ENCODE results near the gene ARFGAP2. TPM values are rescaled to one million over a fixed set of nuclear protein-coding genes. Genes with fewer than 3 reads are reported as not detected.

Gene ARFGAP2
- total and polyA plus RNA-seq, 9 of the 15 experiments (the other 6 are each of a cell fraction or from before 2014, with no cell fraction given), result 29.1 to 140 (median 90.1) TPM

- Histone ChIP-seq H2AFZ (ENCODE audit: low read depth, low read length) (no peak overlapping the region), H3K4me1 (replicated peaks in 1 of 2; ENCODE audit: control insufficient read depth in 2 of 2, insufficient read depth in 2 of 2, low read length in 2 of 2) (peaks cover 0 to 17% of the 10 kb centered on the region in 2 experiments; a peak in 2 of 5 replicates), H3K4me2 (ENCODE audit: insufficient read depth, low read length) (no peak overlapping the region), H4K20me1 (replicated peaks; ENCODE audit: control insufficient read depth, insufficient read depth, low read length) (peaks cover 31% of the 10 kb centered on the region; the same call in 1 of the 2 replicates), H3K27me3 (ENCODE audit: control insufficient read depth in 2 of 2, insufficient read depth in 2 of 2, low read length in 2 of 2) (no peaks in the 10 kb centered on the region), H3K27ac (ENCODE audit: extremely low read depth, low read depth, low read length) (no peak overlapping the region), H3K4me3 (no peak overlapping the region), H3K9ac (ENCODE audit: insufficient read depth in 1 of 2, low read depth in 2 of 2, low read length in 2 of 2) (no peak overlapping the region), H3K9me3 (replicated peaks; ENCODE audit: control insufficient read depth, insufficient read depth, low read depth, low read length) (no peaks in the 10 kb centered on the region), H3K9me1 (ENCODE audit: control insufficient read depth, insufficient read depth, low read length) (peaks cover 2% of the 10 kb centered on the region), H3K36me3 (ENCODE audit: control insufficient read depth, insufficient read depth, low read length) (peaks cover 2% of the 10 kb centered on the region; the same call in 2 of the 3 replicates), H3K79me2 (ENCODE audit: control insufficient read depth, insufficient read depth, low read length) (no peaks in the 10 kb centered on the region)
- TF ChIP-seq ZFP1 (CRISPR knock-in tag; IDR thresholded peaks at IDR 0.05) (no peak), ERF (CRISPR knock-in tag; IDR thresholded peaks at IDR 0.05) (no peak), THAP7 (CRISPR knock-in tag; IDR thresholded peaks at IDR 0.05) (no peak), FOXJ3 (CRISPR knock-in tag; IDR thresholded peaks at IDR 0.05) (no peak), MCM2 (IDR thresholded peaks at IDR 0.05; ENCODE audit: low read depth) (no peak), EZH2 (IDR thresholded peaks at IDR 0.05; ENCODE audit: borderline replicate concordance, low read depth, low read length) (no peak), XRCC5 (IDR thresholded peaks at IDR 0.05; ENCODE audit: low read depth, low read length) (no peak)
- 54% methylated on average over 8 of the region's 8 CpGs for WGBS (ENCODE audit: insufficient coverage, low coverage, missing lambda C conversion rate)
- DNase-seq (ENCODE audit: extremely low read depth in 1 of 4, low spot score in 3 of 4), result no peak
- intact Hi-C loops (cut with micrococcal nuclease) (no loop called here), in situ Hi-C loops (cut with MboI) (no loop called here)
- ATAC-seq, result no peak
- CTCF ChIA-PET (ENCODE audit: low intra/inter-chr PET ratio), result interaction anchor here (1.1 kb wide), 1 partner anchor 8 kb away, joined by 3 read pairs; no protein-coding TSS in a partner anchor
- FAIRE-seq, result no peak
- BruUV-seq (replicated peaks), result no TSS peak
- POLR2A ChIA-PET, result interaction anchor here (0.6 to 1.4 kb wide), 6 partner anchors 9 to 357 kb away, joined by 3 to 7 read pairs (median 4); no protein-coding TSS in a partner anchor
Observed at GRCh38 chr11:47157805-47158204, 18.9 kb downstream of the ARFGAP2 start.
